GM13976 (cell line): ENCODE measurements around the gene CUL7.
"Not testable (repeated sequence)": the region's sequence is repeated elsewhere in the genome, so short reads cannot be mapped to it uniquely, and the experiment has no call there.

Experiments
- DNase-seq: peaks from one replicate; pipeline ENCODE4 v3.0.0; 2012; ENCODE audit warnings: low spot score
- CTCF ChIP-seq: IDR thresholded peaks from 2 replicates; pipeline ENCODE4 v1.5.1; 2012; ENCODE audit warnings: borderline replicate concordance, mild to moderate bottlenecking; ENCODE audit not compliant: insufficient read depth; ENCODE audit errors: extremely low read depth, missing control alignments, control extremely low read depth
- in situ Hi-C: fragments of 300-500 bp; cut with MboI; formaldehyde crosslinking; loops from one replicate; pipeline ENCODE4 v1.12.0; 2022; ENCODE audit warnings: low sequenced_read_pairs, mixed read lengths, inconsistent platforms; ENCODE audit not compliant: unreplicated experiment

Gene CUL7

GRCh38 chr6:43089467-43089866, 35.8 kb upstream of the CUL7 start:
- DNase-seq = no peak
- in situ Hi-C loops = no loop called here
- TF ChIP-seq CTCF = no peak

DNA sequence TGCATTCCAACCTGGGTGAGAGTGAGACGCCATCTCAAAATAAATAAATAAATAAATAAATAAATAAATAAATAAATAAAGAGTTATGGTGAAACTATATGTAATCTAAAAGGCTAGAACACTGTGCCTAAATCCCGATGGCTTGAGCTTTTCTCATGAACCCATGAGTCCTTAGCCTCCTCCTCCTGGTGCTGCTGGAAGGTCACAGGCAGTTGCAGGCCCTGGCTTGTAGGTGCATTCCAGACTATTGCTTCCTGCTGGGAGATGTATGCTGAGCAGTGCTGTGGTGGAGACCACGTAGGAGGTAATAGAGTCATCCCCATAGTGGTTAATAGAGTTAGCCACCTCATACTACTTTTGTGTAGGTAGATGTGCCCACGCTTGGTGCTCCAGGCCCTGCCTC, 35.0 kb upstream of the CUL7 start:
- no peak for DNase-seq
- TF ChIP-seq CTCF = no peak
- in situ Hi-C loops = no loop called here

DNA sequence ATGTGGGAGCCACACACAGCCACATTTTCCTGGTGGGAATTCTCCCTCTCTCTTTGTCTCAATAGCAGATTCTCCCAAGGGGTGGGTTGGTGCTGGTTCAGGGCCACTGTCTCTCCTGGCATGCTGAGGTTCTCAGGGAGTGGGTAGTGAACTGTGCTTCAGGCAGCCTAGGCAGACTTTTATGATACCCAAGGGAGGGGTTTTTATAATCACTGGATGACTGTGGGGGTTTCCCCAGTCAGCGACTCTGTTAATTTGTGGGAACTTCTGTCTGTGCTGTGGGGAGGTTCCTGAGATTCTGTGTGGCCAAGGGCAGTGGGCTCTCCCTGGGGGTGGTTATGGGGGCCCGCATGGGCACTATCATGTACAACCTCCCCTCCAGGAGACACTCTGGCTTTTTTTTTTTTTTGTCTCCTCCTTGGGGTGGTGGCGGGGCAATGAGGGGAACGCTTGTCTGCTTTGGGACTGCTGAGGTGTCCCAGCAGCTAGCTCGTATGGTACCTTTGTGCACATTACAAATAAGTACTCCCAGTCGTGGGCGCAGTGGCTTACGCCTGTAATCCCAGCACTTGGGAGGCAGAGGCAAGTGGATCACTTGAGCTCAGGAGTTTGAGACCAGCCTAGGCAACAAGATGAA, 32.5 kb upstream of the CUL7 start:
- TF ChIP-seq CTCF = no peak
- peak; percentile 79 for DNase-seq
- in situ Hi-C loops = no loop called here

GRCh38 chr6:43082806-43083655, 29.4 kb upstream of the CUL7 start:
- in situ Hi-C loops = no loop called here
- TF ChIP-seq CTCF = no peak
- no peak for DNase-seq

DNA sequence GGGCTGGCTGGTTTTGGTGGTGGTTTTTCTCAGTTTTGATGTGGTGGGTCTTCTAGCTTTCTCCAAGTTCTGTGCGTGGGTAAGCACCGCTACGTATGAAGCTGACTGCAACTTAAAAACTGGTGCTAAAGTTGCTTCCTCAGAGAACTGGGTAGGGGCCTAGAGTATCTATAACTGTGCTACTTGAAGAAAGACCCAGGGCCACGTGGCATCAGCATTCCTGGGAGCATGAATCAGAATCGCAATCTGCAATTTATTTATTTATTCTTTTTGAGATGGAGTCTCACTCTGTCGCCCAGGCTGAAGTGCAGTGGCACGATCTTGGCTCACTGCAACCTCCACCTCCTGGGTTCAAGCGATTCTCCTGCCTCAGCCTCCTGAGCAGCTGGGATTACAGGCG, 28.3 kb upstream of the CUL7 start:
- DNase-seq, in situ Hi-C loops: not testable (repeated sequence)

DNA sequence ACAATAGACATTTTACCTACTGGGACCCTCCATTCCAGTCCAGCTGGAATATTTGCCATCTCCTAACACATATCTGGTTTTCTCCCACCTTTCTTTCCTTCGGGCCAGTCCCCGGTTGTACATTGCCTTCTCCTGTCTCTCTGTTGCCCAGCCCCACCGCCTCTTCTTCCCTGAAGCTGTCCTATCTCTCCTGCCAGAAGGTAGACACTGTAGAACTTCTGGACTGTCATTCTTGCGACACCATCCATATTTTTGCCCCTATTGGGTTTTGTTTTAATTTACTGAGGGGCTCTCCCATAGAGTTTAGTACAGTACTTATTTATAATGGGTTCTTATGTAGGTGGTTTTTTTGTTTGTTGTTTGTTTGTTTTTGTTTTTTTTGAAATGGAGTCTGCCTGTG, 27.4 kb upstream of the CUL7 start:
- DNase-seq = no peak
- no peak for TF ChIP-seq CTCF
- in situ Hi-C loops = no loop called here

- DNase-seq = no peak
- no peak for TF ChIP-seq CTCF
- in situ Hi-C loops = no loop called here
Measured at GRCh38 chr6:43078691-43079090, 25.0 kb upstream of the CUL7 start.
